Lower leg skin (tissue), 3 donors: Measurements from ENCODE around the gene SLC5A4.

Experiments used
- POLR2A ChIP-seq, 2 donors: fragments of 450-650 bp; IDR thresholded peaks; one replicate each; pipeline ENCODE4 v1.6.1; 2016 to 2017; ENCODE audit warnings: antibody characterized with exemption in 2 of 2, mild to moderate bottlenecking in 1 of 2, moderate library complexity in 1 of 2
- TF ChIP-seq, protein P1 (sequence below), 3 donors: fragments of 450-650 bp; IDR thresholded peaks; one replicate each; pipeline ENCODE4 v1.5.1; 2016; ENCODE audit warnings: antibody characterized with exemption in 3 of 3, mild to moderate bottlenecking in 3 of 3, moderate library complexity in 2 of 3

DNA sequence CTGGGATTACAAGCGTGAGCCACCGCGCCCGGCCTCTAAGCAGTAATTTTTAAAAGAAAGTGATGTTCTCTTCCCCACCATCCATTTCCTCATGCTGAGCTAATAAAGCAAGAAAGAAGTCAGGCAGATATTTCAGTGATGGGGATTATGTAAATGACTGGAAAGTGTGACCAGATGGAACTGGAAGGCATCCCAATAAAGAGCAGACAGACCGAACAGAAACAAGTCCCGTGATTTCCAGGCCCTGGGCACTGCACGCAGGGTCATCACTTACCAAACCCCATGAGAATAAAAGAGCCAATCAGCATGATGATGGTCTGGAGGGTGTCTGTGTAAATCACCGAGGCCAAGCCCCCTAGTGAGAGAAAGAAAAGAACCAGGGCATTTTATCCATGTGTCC lies 18.2 kb downstream of the SLC5A4 start:
- TF ChIP-seq POLR2A (IDR thresholded peaks at IDR 0.05), result no peak
- TF ChIP-seq, protein P1, sequence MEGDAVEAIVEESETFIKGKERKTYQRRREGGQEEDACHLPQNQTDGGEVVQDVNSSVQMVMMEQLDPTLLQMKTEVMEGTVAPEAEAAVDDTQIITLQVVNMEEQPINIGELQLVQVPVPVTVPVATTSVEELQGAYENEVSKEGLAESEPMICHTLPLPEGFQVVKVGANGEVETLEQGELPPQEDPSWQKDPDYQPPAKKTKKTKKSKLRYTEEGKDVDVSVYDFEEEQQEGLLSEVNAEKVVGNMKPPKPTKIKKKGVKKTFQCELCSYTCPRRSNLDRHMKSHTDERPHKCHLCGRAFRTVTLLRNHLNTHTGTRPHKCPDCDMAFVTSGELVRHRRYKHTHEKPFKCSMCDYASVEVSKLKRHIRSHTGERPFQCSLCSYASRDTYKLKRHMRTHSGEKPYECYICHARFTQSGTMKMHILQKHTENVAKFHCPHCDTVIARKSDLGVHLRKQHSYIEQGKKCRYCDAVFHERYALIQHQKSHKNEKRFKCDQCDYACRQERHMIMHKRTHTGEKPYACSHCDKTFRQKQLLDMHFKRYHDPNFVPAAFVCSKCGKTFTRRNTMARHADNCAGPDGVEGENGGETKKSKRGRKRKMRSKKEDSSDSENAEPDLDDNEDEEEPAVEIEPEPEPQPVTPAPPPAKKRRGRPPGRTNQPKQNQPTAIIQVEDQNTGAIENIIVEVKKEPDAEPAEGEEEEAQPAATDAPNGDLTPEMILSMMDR (IDR thresholded peaks at IDR 0.05), result no peak
